Gastrocnemius medialis (tissue), 4 donors: ENCODE results near the gene BBS9.

Experiments used
- POLR2A ChIP-seq, 2 donors: fragments of 450-650 bp; IDR thresholded peaks; one replicate each; pipeline ENCODE4 v1.6.1; 2017; ENCODE audit warnings: antibody characterized with exemption in 2 of 2, mild to moderate bottlenecking in 2 of 2, moderate library complexity in 2 of 2
- TF ChIP-seq, protein P1 (sequence below), 5 experiments: fragments of 450-650 bp in 3 of 5; fragments of 200-600 bp in 2 of 5; sonication (generic) in 2 of 5; IDR thresholded peaks in 4 of 5; conservative IDR thresholded peaks in 1 of 5; 1 replicate in 4 of 5; 2 replicates in 1 of 5; pipeline ENCODE4 v1.5.1; 2016 to 2019; ENCODE audit warnings: antibody characterized with exemption in 5 of 5, mild to moderate bottlenecking in 3 of 5, moderate library complexity in 3 of 5

DNA sequence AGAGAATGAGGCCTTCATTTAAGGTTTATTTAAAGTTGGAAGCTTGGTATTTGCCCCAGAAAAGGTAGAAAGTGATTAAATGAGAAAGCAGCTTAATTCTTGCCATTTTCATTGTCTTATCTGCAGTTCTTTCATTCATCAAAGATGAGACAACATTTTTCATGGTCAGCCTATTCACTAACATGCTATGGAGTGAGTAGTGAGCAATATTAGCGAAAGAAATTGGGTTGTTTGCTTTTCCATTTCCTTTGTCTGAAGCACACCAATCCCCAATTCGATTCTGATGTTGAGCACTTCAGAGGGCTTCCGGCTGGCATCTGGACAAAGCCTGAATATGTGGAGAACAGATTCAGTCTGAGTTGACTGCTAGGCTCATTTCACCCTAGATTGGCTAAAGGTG, 317.2 kb downstream of the BBS9 start:
- TF ChIP-seq, protein P1, sequence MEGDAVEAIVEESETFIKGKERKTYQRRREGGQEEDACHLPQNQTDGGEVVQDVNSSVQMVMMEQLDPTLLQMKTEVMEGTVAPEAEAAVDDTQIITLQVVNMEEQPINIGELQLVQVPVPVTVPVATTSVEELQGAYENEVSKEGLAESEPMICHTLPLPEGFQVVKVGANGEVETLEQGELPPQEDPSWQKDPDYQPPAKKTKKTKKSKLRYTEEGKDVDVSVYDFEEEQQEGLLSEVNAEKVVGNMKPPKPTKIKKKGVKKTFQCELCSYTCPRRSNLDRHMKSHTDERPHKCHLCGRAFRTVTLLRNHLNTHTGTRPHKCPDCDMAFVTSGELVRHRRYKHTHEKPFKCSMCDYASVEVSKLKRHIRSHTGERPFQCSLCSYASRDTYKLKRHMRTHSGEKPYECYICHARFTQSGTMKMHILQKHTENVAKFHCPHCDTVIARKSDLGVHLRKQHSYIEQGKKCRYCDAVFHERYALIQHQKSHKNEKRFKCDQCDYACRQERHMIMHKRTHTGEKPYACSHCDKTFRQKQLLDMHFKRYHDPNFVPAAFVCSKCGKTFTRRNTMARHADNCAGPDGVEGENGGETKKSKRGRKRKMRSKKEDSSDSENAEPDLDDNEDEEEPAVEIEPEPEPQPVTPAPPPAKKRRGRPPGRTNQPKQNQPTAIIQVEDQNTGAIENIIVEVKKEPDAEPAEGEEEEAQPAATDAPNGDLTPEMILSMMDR (IDR thresholded peaks at IDR 0.05 in 4 of 5, conservative IDR thresholded peaks at IDR 0.05 in 1 of 5) = no peak
- no peak for TF ChIP-seq POLR2A (IDR thresholded peaks at IDR 0.05)
